Epithelial cell of prostate (primary cell): Measurements from ENCODE around the gene CSTPP1.
"Not testable (repeated sequence)": the region's sequence is repeated elsewhere in the genome, so short reads cannot be mapped to it uniquely, and the experiment has no call there.

ENCODE experiments used
- DNase-seq: peaks from one replicate; pipeline ENCODE4 v3.0.0-alpha.2; 2011; ENCODE audit warnings: low read depth, low spot score
- H3K27ac ChIP-seq: fragments of 450-650 bp; 2 replicates; pipeline ENCODE4 v1.5.1; 2017; ENCODE audit warnings: mild to moderate bottlenecking

The CSTPP1 gene

DNA sequence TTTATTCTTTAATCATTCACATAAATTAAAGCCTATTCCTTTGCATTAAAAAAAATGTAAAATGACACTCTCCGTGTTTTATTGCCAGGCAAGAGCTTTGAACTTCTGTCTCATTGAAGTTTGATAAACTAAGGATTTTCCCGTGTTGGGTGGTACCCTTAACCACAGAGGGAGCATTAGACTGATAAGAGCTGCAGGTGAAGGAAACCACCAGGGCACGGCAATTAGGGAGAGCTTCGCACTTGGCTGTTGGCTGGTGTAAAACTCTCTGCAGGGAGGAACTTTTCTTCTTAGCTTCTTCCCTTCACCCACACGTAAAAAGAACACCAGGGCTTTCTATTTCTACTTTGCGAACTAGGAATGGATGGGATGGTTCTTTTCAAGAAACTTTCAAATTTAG, 47.0 kb downstream of the CSTPP1 start:
- DNase-seq: no peak
- no peak overlapping the region for H3K27ac ChIP-seq

DNA sequence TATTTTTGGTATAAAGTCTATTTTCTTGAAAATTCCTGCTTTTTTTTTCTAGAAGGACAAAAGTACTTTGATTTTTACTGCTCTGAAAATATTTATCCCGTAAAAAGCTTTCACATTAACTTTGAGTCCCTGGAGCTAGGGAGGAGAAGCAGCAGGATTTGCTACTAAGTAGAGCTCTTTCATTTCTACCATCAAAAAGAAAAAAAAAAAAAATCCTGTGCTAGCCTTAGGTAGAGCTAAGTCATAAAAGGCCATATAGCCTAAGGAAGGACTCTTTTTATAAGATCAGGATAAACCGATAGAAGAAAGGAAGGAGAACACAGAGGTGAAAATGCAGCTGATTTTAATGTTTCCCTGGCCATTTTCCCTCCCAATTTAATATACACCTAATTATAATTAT, 48.0 kb downstream of the CSTPP1 start:
- no peak overlapping the region for H3K27ac ChIP-seq
- no peak for DNase-seq

DNA sequence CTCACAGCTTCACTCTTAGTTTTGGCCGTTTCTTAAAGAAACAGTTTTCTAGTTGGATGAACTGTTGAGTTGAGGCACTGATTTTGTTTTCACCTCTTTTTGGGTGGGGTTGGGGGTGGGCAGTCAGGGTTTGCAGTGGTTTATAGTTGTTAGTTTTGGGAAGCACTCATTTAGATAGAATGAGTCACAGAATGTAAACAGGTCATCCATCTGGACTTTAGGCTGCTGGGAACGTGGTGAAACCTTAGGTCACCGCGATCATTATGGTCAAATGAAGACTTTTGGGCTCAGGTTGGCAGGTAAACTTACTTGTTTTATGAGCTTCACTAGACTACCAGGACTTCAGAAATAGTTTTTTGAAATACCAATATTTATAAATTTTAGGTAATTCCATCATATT, 48.4 kb downstream of the CSTPP1 start:
- DNase-seq: no peak
- H3K27ac ChIP-seq: no peak overlapping the region

DNA sequence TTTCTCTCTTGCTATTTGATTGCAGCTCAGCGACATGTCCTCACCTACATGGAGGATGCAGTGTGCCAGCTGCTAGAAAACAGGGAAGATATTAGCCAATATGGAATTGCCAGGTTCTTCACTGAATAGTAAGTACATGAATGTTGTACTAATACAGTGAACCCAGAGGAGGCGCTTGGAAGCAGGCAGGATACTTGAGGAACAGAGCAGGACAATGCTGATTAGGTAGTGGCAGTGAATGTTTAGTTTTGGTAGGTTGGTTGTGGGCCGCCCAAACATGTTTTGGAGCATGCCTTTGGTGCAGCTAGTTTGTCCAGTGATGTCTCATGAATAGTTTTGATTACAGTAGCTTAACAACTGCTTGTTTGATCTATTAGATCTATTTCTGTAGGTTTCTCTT, 50.6 kb downstream of the CSTPP1 start:
- peak overlapping the region; percentile 11 for H3K27ac ChIP-seq
- peak; percentile 46 for DNase-seq

DNA sequence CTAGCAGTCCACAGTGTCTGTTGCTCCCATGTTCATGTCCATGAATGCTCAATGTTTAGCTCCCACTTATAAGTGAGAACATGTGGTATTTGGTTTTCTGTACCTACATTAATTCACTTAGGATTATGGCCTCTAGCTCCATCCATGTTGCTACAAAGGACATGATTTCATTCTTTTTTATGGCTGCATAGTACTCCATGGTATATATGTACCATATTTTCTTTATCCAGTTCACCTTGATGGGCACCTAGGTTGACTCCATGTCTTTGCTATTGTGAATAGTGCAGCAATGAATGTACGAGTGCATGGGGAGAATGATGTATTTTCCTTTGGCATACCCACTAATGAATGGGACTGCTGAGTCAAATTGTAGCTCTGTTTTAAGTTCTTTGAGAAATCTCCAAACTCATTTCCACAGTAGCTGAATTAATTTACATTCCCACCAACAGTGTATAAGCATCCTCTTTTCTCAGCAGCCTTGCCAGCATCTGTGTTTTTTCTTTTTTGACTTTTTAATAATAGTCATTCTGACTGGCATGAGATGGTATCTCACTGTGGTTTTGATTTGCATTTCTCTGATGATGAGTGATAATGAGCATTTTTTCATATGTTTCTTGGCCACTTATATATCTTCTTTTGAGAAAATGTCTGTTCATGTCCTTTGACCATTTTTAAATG, 53.4 kb downstream of the CSTPP1 start:
- not testable (repeated sequence) for H3K27ac ChIP-seq, DNase-seq

DNA sequence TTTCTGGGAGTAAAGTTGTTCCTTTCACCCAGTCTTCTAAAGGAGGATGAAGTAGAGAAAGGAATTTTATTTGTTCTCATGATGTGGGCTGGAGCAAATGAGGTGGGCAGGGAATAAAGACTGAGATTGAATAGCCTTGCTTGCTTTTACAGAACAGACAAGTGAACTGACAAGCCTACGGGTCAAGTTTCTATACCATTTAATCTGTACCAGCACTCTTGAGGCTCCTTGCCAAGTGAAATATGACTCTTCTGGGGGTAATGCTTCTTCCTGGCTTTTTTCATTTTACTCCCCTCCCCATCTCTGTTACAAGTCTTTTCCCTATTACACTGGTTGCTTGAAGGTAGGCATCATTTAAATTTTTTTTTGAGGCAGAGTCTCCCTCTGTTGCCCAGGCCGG, 54.8 kb downstream of the CSTPP1 start:
- no peak overlapping the region for H3K27ac ChIP-seq
- no peak for DNase-seq

DNA sequence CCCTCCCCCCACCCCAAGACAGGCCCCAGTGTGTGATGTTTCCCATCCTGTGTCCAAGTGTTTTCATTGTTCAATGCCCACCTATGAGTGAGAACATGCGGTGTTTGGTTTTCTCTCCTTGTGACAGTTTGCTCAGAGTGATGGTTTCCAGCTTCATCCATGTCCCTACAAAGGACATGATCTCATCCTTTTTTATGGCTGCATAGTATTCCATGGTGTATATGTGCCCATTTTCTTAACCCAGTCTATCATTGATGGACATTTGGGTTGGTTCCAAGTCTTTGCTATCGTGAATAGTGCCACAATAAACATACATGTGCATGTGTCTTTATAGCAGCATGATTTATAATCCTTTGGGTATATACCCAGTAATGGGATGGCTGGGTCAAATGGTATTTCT, 55.8 kb downstream of the CSTPP1 start:
- not testable (repeated sequence) for DNase-seq, H3K27ac ChIP-seq

DNA sequence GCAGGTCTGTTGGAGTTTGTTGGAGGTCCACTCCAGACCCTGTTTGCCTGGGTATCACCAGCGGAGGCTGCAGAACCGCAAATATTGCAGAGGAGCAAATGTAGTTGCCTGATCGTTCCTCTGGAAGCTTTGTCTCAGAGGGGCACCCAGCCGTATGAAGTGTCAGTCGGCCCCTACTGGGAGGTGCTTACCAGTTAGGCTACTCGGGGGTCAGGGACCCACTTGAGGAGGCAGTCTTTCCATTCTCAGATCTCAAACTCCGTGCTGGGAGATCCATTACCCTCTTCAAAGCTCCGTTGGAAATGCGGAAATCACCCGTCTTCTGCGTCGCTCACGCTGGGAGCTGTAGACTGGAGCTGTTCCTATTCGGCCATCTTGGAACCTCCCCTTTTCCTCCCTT, 61.2 kb downstream of the CSTPP1 start:
- DNase-seq: not testable (repeated sequence)

DNA sequence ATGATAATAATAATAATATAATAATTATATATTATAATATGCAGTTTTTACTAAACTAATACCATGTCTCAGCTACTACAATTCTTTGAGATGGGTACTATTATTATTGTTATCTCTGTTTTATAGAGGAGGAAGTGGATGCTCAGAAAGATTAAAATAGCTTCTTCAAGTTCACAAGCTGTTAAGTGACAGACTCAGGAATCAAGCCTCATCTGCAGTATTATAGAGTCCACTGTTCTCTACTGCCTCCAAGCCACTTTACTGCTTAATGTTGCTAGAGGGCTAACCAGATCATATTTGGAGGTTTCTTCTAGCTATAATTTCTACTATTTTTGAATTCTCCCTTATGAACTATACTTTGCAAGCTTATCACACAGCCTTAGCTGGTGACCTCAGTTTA, 62.7 kb downstream of the CSTPP1 start:
- H3K27ac ChIP-seq: no peak overlapping the region
- no peak for DNase-seq

More for the DNA sequence above, 61.2 kb downstream of the CSTPP1 start:
- H3K27ac ChIP-seq: not testable (repeated sequence)

DNA sequence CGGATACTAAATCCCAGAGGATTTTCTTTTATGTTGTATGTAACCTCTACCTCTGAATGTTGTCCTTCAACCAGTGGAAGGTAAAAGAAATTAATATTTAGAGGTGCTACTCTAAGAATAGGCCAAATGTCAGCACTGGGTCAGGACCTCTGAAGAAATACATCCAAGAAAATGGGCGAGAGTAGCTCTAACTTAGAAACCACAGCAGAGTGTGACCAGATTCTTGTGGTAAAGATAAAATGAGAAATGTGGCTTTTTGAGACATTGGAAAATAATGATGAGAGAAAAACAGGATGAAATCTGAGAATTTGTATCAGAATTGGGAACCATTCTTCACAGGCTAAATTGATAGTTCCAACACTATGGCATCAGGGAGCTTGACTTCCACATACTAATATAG, 63.5 kb downstream of the CSTPP1 start:
- DNase-seq: no peak
- no peak overlapping the region for H3K27ac ChIP-seq

DNA sequence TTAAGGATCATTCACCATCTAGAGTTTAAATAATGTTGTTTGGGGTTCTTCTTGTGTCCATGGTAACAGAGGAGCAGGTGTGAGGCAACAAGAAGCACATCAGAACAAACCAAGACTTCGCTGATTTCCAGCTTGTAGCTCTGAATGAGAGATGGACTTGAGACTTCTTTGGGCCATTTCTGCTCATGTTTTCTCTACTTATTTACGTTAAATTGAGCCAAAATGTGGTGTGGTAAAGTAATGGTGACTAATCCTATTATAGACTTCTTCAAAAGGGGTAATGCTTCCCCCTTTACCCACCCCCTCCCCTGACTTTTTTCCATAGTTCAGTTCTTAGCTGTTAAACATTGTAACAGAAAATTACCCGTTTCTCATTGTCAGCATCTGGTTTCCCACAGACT, 65.2 kb downstream of the CSTPP1 start:
- no peak for DNase-seq
- H3K27ac ChIP-seq: no peak overlapping the region

DNA sequence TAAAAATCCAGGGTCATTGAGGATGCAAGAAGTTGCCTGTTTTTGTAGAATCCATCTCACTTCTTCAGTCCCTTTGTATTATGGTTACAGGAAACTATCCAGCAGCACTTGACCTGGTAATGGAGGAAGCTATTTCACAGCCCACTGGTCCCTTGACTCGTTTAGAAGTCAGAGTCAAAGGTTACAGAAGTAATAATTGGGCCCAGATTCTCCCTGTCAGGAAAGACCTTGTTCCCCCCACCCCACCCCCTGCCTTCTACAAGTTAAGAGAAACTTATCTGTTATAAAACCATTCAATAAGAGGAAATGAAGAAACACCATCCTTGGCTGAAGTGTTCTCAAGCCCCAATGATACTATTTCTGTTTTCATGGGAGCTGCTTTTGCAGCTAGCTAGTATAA, 65.8 kb downstream of the CSTPP1 start:
- H3K27ac ChIP-seq: no peak overlapping the region
- no peak for DNase-seq

DNA sequence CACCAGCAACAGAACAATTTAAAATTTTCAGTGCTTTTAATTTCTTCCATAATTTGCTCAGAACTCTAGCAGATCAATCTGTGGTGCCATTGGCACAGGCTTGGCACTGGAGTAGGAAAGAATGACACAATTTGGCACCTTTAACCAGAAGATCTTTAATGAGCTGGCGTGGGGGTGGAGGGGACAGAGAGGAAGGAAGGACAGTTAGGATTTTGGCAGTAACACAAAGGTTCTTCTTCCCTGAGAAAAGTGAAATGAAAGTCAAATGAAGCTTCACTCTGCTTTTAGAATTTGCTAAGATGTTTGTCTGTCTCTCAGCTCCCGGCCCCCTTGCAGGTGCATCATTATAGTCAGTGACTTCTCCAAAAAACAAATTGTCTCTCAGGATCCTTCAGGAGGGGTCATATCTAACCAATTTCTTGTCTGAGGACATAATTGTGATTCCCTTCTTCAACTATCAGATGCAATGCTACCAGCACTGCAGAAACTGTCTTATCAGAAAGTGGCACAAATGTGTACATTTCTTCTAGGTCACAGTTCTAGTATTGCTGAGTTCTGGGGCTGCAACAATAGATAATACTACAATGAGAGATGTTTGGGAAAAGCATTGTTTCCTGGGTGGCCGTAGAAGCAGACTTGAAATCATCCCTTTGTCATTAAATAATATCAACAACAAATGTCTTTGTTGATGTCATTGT, 66.8 kb downstream of the CSTPP1 start:
- no peak for DNase-seq
- H3K27ac ChIP-seq: no peak overlapping the region

DNA sequence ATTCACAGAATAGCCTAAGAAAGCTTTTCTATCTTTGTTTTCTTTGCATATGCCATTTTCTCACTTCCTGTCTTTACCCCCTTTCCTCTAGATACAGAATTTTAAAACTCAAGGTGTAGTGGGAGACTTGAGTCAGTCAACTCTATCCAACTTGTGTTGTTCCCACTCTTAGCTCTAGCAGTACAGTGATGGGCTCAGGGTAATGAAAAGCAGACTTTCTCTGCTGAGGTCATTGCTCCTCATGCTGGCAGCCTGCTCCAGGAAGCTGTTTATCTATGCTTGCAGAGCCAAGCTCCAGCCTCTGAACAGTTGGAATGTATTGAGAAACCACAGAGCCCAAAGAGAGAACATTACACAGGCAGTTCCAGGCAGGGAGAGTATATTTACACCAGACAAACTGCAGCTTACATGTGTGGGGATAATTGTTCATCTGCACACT, 68.1 kb downstream of the CSTPP1 start:
- peak; percentile 20 for DNase-seq
- H3K27ac ChIP-seq: no peak overlapping the region

DNA sequence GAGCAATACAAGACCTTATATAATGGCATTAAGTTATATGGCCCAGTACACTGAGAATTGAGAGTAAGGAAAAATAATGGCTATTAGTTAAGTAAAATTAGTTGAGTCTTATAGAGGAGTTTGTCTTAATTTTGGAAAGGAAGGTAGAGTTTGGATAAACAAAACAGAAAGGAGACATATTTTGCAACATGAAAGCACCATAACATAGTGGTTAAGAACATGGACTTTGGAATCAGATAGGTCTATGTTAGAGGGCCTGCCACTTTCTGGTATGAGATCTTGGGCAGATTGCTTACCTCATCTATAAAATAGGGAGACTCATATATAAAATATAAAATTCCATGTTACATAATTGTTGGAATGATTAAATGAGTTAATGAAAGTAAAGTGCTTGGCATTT, 68.9 kb downstream of the CSTPP1 start:
- H3K27ac ChIP-seq: no peak overlapping the region
- no peak for DNase-seq

DNA sequence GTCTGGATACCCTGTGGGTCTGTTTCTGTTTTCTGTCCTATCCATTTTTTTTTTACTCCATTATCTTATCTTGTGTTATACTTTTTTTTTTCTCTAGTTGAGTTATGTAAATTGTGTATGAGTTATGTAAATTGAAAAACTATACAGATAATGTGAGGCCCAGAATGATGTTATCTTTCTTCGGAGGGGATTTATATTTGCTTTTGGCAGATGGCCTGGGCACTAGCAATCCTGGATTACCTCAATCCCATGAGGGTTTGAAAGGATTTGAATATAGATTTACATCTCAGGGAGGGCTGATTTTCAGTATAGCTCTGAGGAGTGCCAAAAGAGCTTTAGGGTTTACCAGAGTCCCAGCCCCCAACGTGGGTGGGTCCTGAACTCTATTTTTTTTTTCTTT, 71.0 kb downstream of the CSTPP1 start:
- DNase-seq: no peak
- H3K27ac ChIP-seq: no peak overlapping the region

DNA sequence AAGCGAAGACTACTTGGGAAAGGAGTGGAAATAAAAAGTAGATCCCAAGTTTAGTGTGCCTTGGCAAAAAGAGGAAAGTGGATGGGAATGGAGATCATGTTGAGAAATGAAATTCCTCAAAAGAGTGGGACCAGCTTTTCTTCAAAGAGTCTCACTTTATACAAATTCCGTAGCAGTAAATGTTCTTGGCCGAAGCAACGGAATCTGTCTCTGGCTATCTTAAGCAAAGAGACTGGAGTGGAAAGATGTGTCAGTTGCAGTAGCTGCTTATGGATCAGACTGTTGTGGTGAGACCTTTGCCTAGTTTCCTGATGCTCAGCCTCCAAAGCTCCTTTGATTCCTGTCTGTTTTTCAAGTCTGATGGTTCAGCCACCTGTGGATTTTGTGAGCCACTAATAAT, 73.6 kb downstream of the CSTPP1 start:
- no peak overlapping the region for H3K27ac ChIP-seq
- no peak for DNase-seq

DNA sequence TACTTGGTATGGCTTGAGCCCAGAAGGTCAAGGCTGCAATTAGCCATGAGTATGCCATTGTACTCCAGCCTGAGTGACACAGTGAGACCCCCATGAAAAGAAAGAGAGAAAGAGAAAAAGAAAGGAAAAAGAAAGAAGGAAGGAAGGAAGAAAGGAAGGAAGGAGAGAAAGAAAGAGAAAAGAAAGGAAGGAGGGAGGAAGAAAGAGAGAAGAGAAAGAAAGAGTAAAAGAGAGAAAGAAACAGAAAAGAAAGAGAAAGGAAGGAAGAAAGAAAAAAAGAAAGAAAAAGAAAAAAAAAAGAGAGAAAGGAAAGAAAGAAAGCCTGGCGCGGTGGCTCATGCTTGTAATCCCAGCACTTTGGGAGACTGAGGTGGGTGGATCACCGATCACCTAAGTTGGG, 77.5 kb downstream of the CSTPP1 start:
- H3K27ac ChIP-seq: no peak overlapping the region
- DNase-seq: no peak

DNA sequence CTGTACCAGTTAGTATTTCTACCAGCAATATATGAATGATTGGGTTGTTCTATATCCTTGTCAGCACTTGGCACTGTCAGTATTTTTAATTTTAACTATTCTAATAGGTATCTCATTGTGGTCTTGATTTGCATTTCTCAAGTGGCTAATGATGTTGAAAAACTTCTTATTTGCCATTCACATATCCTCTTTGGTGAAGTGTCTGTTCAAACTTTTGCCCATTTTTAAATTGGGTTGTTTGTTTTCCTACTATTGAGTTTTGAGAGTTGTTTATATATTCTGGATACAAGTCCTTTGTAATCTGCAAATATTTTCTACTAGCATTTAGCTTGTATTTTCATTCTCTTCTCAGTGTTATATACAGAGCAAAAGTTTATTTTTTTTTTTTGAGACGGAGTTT, 82.1 kb downstream of the CSTPP1 start:
- no peak for DNase-seq
- H3K27ac ChIP-seq: no peak overlapping the region

DNA sequence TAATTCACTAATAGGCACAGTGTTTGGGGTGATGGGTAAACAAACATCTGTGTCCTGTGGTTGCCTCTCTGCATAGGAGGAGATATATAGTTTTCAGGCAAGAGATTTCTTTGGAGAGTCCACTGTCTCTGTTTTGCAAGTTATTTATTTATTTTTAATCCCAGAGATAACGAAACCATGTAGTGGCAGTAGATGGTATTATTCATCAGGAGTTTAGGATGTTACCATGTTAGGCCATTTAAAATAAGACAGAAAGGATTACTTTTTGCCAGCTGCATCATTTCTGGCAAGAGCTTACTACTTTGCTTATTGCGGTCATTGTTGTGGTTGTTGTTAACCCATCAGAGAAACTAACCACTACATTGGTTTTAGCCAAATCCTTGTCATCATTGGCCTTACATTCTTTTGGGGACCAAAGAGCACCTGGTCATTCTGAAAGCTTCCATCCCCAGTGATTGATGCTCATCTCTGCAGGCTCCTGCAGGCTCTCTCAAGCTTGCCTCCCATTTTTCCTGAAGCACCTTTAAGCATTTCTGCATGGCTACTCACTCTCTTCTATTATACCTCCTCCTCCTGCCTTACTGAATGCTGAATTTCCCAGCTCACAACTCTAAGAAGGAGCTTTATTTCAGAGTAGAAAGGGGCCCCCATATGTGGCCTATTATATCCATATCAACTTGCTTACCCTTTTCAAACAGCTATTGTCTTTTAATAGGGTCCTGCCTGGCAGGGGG, 84.4 kb downstream of the CSTPP1 start:
- no peak for DNase-seq
- H3K27ac ChIP-seq: no peak overlapping the region

DNA sequence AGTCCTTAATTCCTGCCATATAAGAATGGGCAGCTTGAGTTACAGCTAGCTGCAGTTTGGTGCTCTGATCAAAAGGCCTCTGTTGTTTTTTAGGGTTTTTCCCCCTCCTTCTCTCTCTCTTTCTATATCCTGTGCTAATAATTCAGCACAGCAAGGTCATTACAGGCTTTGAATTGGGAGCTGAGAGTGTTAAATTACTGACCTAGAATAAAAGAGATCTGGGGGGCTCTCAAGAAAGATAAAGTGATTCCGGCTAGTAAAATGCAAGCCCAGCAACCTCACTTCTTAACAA, 84.9 kb downstream of the CSTPP1 start:
- H3K27ac ChIP-seq: no peak overlapping the region
- no peak for DNase-seq

DNA sequence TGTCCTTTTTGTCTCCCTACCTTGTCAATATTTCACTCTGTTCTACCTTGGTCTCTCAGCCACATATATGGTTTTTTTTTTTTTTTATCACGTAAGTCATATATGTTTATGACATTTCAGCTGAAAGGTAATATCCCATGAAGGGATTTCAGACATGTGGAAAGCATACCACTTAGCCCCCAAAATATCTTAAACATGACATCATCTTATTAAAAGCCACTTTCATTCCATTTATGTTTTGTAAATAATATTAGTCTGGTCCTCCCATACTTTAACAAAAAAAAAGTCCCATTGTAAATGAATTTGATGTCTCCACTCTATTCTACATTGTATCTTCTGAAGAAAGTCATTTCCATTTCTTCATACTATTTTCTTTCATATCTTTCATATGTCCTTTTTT, 85.4 kb downstream of the CSTPP1 start:
- no peak overlapping the region for H3K27ac ChIP-seq

More for the DNA sequence above, 85.4 kb downstream of the CSTPP1 start:
- no peak for DNase-seq
